ENCODE measurements around the gene ANGPTL2. TPM values are rescaled to one million over a fixed set of nuclear protein-coding genes. Genes with fewer than 3 reads are reported as not detected.

ANGPTL2 gene
- total and polyA plus RNA-seq, 9 donors = 36.5 to 104 (median 68.6) TPM

DNA sequence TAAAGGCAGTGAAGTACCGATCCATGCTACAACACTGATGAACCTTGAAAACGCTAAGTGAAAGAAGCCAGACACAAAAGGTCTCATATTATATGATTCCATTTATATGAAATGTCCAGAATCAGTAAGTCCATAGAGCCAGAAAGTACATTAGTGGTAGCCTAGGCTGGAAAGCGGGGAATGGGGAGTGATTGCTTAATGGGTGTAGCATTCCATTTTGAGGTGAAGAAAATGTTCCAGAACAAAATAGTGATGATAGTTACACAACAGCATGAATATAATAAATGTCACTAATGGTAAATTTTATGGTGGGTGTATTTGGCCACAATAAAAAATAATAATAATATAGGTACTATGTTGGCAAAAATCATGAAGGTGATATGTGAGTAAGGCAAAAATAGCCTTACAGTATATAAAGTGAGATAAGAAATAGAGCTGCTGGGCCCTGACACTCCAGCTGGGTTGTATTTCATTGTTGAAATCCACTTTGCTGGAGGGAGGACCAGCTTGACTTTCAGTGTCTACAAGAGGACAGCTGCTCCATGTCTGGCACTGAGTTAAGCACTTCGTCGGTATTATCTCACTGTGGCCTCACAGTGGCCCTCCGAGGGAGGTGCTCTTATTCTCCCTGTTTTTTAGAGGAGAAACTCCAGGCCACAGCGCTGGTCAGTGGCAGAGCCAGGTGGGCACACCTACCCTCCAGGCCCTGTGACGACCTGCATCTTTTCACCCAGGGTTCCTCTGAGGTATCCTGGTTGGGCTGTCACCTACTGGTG is 22.4 kb upstream of the ANGPTL2 start:
- H3K36me3 ChIP-seq (ENCODE audit: control insufficient read depth, insufficient read depth, low read length) = no peaks in the 10 kb centered on the region
- no peak overlapping the region for H3K4me3 ChIP-seq (ENCODE audit: low read length)
- no peak overlapping the region for H3K27ac ChIP-seq (ENCODE audit: low read length)
- WGBS (ENCODE audit: insufficient coverage) = 81% methylated on average over 4 of the region's 8 CpGs
- H3K9me3 ChIP-seq (replicated peaks; ENCODE audit: control insufficient read depth, low read depth, low read length) = no peaks in the 10 kb centered on the region
- H3K27me3 ChIP-seq (ENCODE audit: control insufficient read depth, insufficient read depth, low read length) = no peaks in the 10 kb centered on the region
- peak; percentile 51 for DNase-seq
- peaks cover 16% of the 10 kb centered on the region for H3K4me1 ChIP-seq (ENCODE audit: control insufficient read depth, insufficient read depth, low read length)

DNA sequence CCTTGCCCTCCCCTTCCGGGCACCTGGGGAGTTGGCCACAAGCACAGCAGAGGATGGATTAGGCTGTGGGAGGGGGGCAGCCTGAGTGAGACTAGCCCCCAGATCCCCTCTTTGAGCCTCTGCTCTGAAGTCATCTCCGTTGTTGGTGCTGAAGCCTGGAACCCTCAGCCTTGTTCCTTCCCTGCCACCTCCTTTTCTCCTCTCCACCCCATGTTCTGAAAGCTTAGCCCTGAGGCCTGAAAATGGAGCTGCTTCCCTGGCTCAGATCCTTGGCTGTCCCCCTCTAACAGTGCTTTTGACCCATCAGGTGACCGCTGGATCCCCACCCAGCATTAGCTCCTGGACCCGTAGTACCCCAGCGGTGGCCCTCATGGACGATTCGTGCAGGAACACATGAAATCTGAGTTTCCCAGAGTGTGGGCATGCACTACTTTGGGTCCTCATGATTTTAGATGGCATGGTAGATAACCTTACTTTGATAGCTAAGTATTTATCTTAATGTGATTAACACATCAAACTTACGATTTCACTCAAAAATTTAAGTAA is 21.6 kb upstream of the ANGPTL2 start:
- Histone ChIP-seq H3K27me3 (ENCODE audit: control insufficient read depth, insufficient read depth, low read length) (no peaks in the 10 kb centered on the region), H3K27ac (ENCODE audit: low read length) (no peak overlapping the region), H3K4me1 (ENCODE audit: control insufficient read depth, insufficient read depth, low read length) (peaks cover 25% of the 10 kb centered on the region), H3K4me3 (ENCODE audit: low read length) (no peak overlapping the region), H3K36me3 (ENCODE audit: control insufficient read depth, insufficient read depth, low read length) (no peaks in the 10 kb centered on the region), H3K9me3 (replicated peaks; ENCODE audit: control insufficient read depth, low read depth, low read length) (no peaks in the 10 kb centered on the region)
- WGBS (ENCODE audit: insufficient coverage) = 96% methylated on average over 7 of the region's 8 CpGs
- DNase-seq = no peak

DNA sequence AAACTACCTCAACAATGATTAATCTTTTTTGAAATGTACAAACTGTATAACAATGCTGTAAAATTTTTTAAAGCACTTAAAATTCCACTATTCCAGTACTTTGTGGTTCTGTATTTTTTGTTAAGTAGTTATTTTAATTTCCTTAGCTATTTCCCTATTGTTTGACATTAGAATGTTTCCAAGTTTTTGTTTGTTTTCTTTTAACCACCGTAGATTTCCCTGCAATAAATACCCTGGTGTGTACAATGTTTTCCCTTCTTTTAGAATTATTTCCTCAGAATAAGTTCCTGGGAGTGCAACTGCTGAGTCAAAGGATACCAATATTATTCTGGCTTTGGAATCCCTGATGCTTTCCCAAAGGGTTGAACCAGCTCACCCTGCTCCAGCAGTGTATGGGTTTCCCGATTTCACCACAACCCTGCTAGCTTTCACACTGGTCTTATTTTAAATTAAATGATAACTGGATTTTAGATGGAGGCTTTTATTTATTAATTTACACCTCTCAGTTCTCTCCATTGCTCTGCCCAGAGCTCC is 20.6 kb upstream of the ANGPTL2 start:
- Histone ChIP-seq H3K4me1 (ENCODE audit: control insufficient read depth, insufficient read depth, low read length) (peaks cover 27% of the 10 kb centered on the region), H3K27me3 (ENCODE audit: control insufficient read depth, insufficient read depth, low read length) (no peaks in the 10 kb centered on the region), H3K9me3 (replicated peaks; ENCODE audit: control insufficient read depth, low read depth, low read length) (no peaks in the 10 kb centered on the region), H3K36me3 (ENCODE audit: control insufficient read depth, insufficient read depth, low read length) (no peaks in the 10 kb centered on the region), H3K27ac (ENCODE audit: low read length) (no peak overlapping the region), H3K4me3 (ENCODE audit: low read length) (no peak overlapping the region)
- DNase-seq = no peak
- WGBS (ENCODE audit: insufficient coverage) = no CpG with 5 or more reads among the region's 2 CpGs

DNA sequence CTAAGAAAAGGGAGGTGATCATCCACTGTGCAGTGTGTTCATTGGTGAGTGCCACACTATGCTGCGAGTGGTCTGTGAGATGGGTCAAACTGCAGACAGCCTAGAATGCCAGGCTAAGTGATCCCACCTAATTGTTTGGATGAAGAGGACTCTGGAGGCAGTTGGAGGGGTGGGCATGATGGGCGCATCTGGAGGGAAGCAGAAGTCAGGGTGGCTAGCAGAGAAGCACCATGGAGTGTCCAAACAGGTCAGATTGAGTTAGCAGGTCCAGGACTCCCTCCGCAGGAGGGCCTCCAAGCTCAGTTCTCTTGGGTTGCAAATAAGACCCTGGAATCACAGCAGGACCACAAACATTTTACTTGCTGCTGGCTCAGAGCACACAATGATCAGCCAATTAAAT is 19.9 kb upstream of the ANGPTL2 start:
- Histone ChIP-seq H3K36me3 (ENCODE audit: control insufficient read depth, insufficient read depth, low read length) (no peaks in the 10 kb centered on the region), H3K9me3 (replicated peaks; ENCODE audit: control insufficient read depth, low read depth, low read length) (no peaks in the 10 kb centered on the region), H3K4me1 (ENCODE audit: control insufficient read depth, insufficient read depth, low read length) (peaks cover 33% of the 10 kb centered on the region), H3K27me3 (ENCODE audit: control insufficient read depth, insufficient read depth, low read length) (no peaks in the 10 kb centered on the region), H3K4me3 (ENCODE audit: low read length) (no peak overlapping the region), H3K27ac (ENCODE audit: low read length) (no peak overlapping the region)
- 100% methylated on average over 3 of the region's 3 CpGs for WGBS (ENCODE audit: insufficient coverage)
- no peak for DNase-seq

DNA sequence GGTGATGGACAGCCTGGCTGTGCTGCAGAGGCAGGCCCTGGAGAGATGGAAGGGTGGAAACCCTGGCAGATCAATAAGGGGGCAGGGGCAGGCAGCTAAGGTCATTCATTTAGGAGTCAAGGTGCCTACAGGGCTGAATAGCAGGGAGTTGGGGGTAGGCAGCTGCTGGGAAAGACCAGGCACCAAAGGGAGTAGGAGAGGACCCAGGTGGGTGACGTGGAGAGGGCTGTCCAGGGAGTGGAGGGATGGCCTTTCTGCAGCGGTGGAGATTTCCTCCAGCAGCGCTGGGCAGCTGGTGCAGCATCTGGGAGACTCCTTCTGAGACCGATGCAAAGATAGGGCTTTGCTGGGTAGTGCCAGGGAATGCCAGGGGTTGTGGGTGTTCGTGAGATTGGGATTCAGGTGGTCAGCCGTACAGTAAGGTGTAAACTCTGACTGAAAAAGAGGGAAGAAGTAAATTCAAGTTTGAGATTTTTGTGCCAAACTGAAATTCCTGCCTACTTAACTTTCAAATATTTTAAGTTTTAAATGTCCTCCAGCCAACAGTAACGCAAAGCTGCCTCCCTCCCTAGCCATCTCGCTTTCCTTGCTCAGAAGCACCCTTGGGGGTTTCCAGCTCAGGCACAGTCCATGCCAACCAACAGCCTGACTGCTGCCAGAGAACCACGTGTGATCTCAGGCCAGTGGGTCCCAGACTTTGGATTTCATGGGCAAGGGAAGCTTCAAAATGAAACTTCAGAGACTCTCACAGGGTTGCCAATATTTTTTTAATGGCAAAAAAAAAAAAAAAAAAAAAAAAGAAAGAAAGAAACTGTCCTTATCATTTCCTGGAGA is 18.6 kb upstream of the ANGPTL2 start:
- Histone ChIP-seq H3K36me3 (ENCODE audit: control insufficient read depth, insufficient read depth, low read length) (no peaks in the 10 kb centered on the region), H3K9me3 (replicated peaks; ENCODE audit: control insufficient read depth, low read depth, low read length) (no peaks in the 10 kb centered on the region), H3K27me3 (ENCODE audit: control insufficient read depth, insufficient read depth, low read length) (no peaks in the 10 kb centered on the region), H3K4me1 (ENCODE audit: control insufficient read depth, insufficient read depth, low read length) (peaks cover 45% of the 10 kb centered on the region), H3K4me3 (ENCODE audit: low read length) (no peak overlapping the region), H3K27ac (ENCODE audit: low read length) (no peak overlapping the region)
- DNase-seq = peak; percentile 43
- WGBS (ENCODE audit: insufficient coverage) = 66% methylated on average over 7 of the region's 9 CpGs

DNA sequence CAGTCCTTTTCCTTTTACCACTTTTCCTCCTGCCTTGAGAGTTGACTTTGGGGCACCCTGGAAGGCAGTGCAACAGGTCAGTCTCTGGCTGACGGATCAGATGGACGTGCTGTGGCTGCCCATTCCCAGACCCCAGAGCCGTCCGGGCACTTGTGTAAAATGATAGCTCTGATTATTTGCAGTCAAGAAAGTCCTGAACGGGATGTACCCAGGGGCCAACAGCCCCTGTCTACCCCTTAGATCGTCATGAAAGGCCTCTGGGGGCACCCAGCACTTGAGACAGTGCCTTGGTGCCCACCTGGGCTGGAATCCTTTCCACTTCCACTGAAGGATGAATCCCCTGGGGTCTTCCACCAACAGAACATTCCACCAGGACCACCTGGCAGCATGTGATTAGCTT is 17.7 kb upstream of the ANGPTL2 start:
- H3K27me3 ChIP-seq (ENCODE audit: control insufficient read depth, insufficient read depth, low read length) = no peaks in the 10 kb centered on the region
- H3K36me3 ChIP-seq (ENCODE audit: control insufficient read depth, insufficient read depth, low read length) = no peaks in the 10 kb centered on the region
- WGBS (ENCODE audit: insufficient coverage) = 90% methylated on average over 4 of the region's 6 CpGs
- peak; percentile 15 for DNase-seq
- H3K4me1 ChIP-seq (ENCODE audit: control insufficient read depth, insufficient read depth, low read length) = peaks cover 54% of the 10 kb centered on the region
- no peaks in the 10 kb centered on the region for H3K9me3 ChIP-seq (replicated peaks; ENCODE audit: control insufficient read depth, low read depth, low read length)
- H3K4me3 ChIP-seq (ENCODE audit: low read length) = no peak overlapping the region
- H3K27ac ChIP-seq (ENCODE audit: low read length) = no peak overlapping the region

DNA sequence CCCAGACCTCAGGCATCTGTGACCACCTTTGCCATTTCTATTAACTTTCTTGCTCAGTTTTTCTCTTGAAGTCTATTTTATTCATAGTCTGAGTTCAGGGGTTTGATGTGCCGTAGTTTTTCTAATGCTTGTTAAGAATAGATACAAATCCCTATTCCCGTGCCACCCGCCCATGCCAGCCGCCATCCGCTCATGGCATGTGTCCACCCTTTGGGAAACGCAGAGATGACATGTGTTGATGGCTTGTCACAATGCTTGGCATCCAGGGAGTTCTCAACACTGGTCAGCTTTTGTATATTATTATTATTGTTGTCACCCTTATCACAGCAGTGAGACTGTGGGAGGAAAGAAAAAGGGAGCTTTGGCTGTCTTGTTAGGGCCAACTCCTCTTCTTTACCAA is 17.3 kb upstream of the ANGPTL2 start:
- no peak overlapping the region for H3K4me3 ChIP-seq (ENCODE audit: low read length)
- H3K27me3 ChIP-seq (ENCODE audit: control insufficient read depth, insufficient read depth, low read length) = no peaks in the 10 kb centered on the region
- no CpG with 5 or more reads among the region's 6 CpGs for WGBS (ENCODE audit: insufficient coverage)
- H3K36me3 ChIP-seq (ENCODE audit: control insufficient read depth, insufficient read depth, low read length) = no peaks in the 10 kb centered on the region
- peaks cover 58% of the 10 kb centered on the region for H3K4me1 ChIP-seq (ENCODE audit: control insufficient read depth, insufficient read depth, low read length)
- no peaks in the 10 kb centered on the region for H3K9me3 ChIP-seq (replicated peaks; ENCODE audit: control insufficient read depth, low read depth, low read length)
- peak; percentile 21 for DNase-seq
- H3K27ac ChIP-seq (ENCODE audit: low read length) = no peak overlapping the region

DNA sequence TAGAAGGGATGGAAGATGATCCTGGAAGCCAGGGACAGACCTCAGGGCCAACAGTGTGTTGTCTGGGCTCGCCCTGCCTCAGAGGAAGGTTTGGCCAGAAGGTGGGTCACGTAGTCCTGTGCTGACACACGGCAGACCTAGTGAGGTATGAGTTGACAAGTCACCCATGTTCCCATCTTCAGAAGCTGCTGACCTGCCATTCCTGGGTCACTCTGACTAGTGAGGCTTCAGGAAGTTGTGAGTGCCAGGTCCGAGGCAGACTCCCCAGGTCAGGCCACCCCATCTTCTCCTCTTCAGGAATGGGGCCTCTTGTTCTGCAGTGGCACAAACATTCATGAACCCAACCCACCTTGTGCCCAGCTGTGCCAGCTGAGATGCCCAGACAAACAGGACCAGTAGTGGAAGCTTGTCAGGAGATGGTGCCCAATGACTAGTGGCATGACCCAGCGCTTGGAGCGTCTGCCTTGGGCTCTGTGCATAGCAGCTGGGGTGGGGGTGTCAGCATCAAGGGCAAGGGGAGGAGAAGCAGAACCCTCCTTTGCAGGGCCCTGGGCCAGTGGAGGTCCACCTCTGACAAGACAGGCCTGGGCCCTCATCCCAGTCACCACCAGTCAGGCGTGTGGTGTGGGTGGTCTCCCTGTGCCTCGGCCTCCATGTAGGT is 16.8 kb upstream of the ANGPTL2 start:
- Histone ChIP-seq H3K9me3 (replicated peaks; ENCODE audit: control insufficient read depth, low read depth, low read length) (no peaks in the 10 kb centered on the region), H3K27me3 (ENCODE audit: control insufficient read depth, insufficient read depth, low read length) (no peaks in the 10 kb centered on the region)

DNA sequence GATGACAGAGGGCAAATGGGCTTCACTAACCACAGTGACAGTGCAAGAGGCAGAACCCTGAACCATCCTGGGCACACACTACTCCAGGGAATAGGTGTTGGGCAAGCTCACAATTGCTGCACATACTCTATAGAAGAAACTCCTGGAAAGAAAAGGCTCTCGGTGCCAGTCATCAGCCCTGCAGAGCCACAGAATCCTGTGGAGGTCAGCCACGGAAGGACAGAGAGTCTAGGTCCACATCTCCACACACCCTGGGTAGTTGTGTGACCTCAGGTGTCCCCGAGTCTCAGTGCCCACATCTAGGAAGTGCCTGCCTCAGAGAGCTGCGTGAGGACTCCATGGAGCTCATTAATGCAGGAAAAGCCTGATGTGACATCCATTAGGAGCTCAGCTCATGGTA is 16.0 kb upstream of the ANGPTL2 start:
- Histone ChIP-seq H3K27me3 (ENCODE audit: control insufficient read depth, insufficient read depth, low read length) (no peaks in the 10 kb centered on the region), H3K9me3 (replicated peaks; ENCODE audit: control insufficient read depth, low read depth, low read length) (no peaks in the 10 kb centered on the region), H3K27ac (ENCODE audit: low read length) (no peak overlapping the region), H3K4me3 (ENCODE audit: low read length) (no peak overlapping the region), H3K36me3 (ENCODE audit: control insufficient read depth, insufficient read depth, low read length) (no peaks in the 10 kb centered on the region), H3K4me1 (ENCODE audit: control insufficient read depth, insufficient read depth, low read length) (peaks cover 70% of the 10 kb centered on the region)
- DNase-seq = no peak
- 100% methylated on average over 1 of the region's 4 CpGs for WGBS (ENCODE audit: insufficient coverage)

More for the DNA sequence above, 16.8 kb upstream of the ANGPTL2 start:
- no peaks in the 10 kb centered on the region for H3K36me3 ChIP-seq (ENCODE audit: control insufficient read depth, insufficient read depth, low read length)
- H3K27ac ChIP-seq (ENCODE audit: low read length) = no peak overlapping the region
- 87% methylated on average over 6 of the region's 8 CpGs for WGBS (ENCODE audit: insufficient coverage)
- no peak overlapping the region for H3K4me3 ChIP-seq (ENCODE audit: low read length)
- peaks cover 63% of the 10 kb centered on the region for H3K4me1 ChIP-seq (ENCODE audit: control insufficient read depth, insufficient read depth, low read length)
- DNase-seq = peak; percentile 7
